ENCODE data around the gene NARF.
"Not testable (repeated sequence)": the region's sequence is repeated elsewhere in the genome, so short reads cannot be mapped to it uniquely, and the experiment has no call there.

NARF gene

DNA sequence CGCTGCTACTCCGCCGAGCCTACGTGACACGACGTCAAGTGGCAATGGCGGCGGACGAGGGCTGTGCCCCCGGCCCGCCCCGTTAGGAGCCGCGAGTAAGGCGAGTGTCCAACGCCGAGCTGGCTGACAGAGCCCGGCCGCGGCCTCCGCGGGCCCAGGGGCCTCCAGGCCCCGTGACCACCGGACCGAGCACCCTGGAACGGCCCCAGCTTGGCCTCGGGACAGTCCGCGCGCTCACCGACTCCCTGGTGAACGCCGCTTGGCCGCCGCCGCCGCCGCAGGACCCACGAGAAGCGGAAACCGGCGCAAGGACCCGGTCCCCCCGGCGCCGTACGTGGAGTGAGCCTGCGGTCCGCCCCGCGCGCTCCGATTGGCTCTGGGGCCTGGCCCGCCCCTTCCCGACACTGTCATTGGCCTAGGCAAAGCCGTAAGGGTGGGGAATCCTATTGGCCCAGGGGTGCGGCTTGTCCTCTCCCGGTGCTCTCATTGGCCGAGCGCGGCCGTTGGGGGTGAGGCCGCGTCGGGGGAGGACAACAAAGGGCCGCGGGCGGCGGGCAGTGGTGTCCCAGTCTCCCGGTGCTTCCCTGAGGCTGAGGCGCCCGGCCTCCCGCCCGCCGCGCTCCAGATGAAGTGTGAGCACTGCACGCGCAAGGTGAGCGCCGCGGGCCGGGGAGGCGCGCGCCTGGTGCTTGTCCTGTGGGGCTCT is at the start of gene NARF:
Gene NARF (plus strand): TSS at position 563 of the 706 bp plus-strand sequence. CDS start 63 bp downstream, at position 626.
- peak; percentile 95 for DNase-seq (ENCODE audit: low spot score)

- no peak for DNase-seq (ENCODE audit: low spot score)
These were observed 49.6 kb upstream of the NARF start for GRCh38 chr17:82408938-82409318.

- DNase-seq (ENCODE audit: low spot score) = no peak
These were observed 48.4 kb upstream of the NARF start for GRCh38 chr17:82410014-82410716.

- DNase-seq (ENCODE audit: low spot score) = no peak
These were observed 47.0 kb upstream of the NARF start for GRCh38 chr17:82411396-82412053.

- DNase-seq (ENCODE audit: low spot score) = not testable (repeated sequence)
These were observed 46.5 kb upstream of the NARF start for GRCh38 chr17:82412081-82412480.

GRCh38 chr17:82412535-82413520 is 45.7 kb upstream of the NARF start:
- no peak for DNase-seq (ENCODE audit: low spot score)

- peak; percentile 71 for DNase-seq (ENCODE audit: low spot score)
These were observed 43.8 kb upstream of the NARF start for GRCh38 chr17:82414548-82415281.

GRCh38 chr17:82415336-82415735 is 43.2 kb upstream of the NARF start:
- DNase-seq (ENCODE audit: low spot score) = no peak

GRCh38 chr17:82415786-82416185 is 42.8 kb upstream of the NARF start:
- DNase-seq (ENCODE audit: low spot score) = no peak

DNA sequence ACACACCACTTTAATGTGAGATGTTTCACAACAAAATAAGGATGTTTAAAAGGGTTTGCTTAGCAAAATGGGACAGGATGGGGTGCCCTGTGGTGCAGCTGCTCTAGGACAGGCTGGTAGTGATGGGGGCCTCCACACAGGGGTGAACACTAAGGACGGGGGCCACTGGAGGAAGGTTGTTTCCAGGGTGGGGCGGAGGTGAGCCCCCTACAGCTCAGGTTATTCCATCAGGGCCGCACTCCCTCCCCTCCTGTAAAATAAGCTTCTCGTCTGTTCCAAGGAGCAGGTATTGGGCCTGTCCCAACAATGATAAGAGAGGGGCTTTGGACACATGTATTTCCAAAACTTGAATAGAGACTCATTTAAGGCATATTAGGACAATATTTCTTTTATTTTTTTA is 42.3 kb upstream of the NARF start:
- DNase-seq (ENCODE audit: low spot score) = no peak

DNA sequence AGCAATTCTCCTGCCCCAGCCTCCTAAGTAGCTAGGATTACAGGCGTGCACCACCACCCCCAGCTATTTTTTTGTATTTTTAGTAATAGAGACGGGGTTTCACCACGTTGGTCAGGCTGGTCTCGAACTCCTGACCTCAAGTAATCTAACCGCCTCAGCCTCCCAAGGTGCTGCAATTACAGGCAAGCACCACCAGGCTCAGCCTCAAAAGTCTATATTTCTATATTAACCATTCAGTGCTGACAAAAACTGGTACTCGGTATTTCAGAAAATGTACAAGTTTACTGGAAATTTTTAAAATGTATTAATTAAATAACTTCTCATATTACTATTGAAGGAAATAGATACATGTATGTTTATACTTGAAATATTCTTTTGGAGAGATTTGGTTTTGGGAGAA is 41.8 kb upstream of the NARF start:
- DNase-seq (ENCODE audit: low spot score) = peak; percentile 2

- DNase-seq (ENCODE audit: low spot score) = peak; percentile 84
These were observed 40.2 kb upstream of the NARF start, which contains the start of the genes HEXD and OGFOD3 for GRCh38 chr17:82418001-82418986. Gene HEXD, plus strand, starts transcription at chr17:82418347. Its CDS starts 1,453 bp downstream, at chr17:82419800. Gene OGFOD3, minus strand, starts transcription at chr17:82418586. Its CDS starts 101 bp downstream, at chr17:82418485.

DNA sequence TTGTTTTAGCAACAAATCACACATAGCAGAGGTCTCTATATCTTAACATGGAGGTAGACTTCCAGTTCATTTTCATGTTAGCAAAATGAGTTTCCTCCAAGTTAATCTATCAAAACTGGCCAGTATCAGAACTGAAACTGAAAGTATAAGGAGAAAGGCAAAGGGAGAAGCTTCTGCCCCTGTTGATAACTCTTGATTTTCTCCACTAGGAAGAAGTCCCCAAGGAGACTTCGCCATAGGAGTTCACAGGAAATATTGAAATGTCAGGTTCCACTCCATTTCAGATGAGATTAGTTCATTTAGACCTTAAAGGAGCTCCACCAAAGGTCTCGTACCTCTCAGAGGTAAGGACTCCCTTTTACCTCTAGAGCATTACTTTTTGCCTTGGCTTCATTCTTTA is 39.0 kb upstream of the NARF start:
- DNase-seq (ENCODE audit: low spot score) = peak; percentile 7

GRCh38 chr17:82424001-82424862 is 34.3 kb upstream of the NARF start:
- DNase-seq (ENCODE audit: low spot score) = peak; percentile 49

DNA sequence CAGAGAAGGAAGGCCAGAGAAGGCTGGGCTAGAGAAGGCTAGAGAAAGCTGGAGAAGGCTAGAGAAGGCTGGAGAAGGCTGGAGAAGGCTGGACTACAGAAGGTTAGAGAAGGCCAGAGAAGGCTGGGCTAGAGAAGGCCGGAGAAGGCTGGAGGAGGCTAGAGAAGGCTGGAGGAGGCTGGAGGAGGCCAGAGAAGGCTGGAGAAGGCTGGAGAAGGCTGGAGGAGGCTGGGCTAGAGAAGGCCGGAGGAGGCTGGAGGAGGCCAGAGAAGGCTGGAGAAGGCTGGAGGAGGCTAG is 33.7 kb upstream of the NARF start:
- DNase-seq (ENCODE audit: low spot score) = no peak

GRCh38 chr17:82428546-82428945 is 30.0 kb upstream of the NARF start:
- no peak for DNase-seq (ENCODE audit: low spot score)

DNA sequence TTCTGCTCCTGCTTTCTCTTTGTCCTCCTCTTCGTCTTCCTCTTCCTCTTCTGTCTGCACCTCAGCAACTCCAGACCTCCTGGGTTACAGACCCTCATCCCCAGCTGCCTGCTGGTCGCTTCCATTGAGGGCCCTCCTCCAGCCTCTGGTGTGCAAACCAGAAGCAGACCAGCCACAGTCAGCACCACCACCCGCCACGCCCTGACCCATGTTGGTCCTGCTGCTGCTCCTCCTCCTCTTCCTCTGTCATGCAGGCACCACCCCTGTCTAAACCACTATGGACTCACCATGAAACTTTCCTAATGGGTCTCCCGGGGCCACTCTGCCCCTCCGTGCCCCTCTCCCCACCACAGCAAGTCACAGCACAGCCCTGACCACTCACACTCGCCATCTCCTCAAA is 28.7 kb upstream of the NARF start:
- no peak for DNase-seq (ENCODE audit: low spot score)

- DNase-seq (ENCODE audit: low spot score) = no peak
These were observed 26.5 kb upstream of the NARF start for GRCh38 chr17:82432017-82432416.
